SH-SY5Y (cell line): ENCODE measurements around the gene PTPRD.

ENCODE experiments used
- GATA2 ChIP-seq: IDR thresholded peaks from 2 replicates; pipeline ENCODE4 v1.6.1; 2011; ENCODE audit warnings: mild to moderate bottlenecking, low read depth, low read length
- GATA3 ChIP-seq: IDR thresholded peaks from 2 replicates; pipeline ENCODE4 v1.6.1; 2011; ENCODE audit warnings: low read depth, mild to moderate bottlenecking, low read length, moderate library complexity

DNA sequence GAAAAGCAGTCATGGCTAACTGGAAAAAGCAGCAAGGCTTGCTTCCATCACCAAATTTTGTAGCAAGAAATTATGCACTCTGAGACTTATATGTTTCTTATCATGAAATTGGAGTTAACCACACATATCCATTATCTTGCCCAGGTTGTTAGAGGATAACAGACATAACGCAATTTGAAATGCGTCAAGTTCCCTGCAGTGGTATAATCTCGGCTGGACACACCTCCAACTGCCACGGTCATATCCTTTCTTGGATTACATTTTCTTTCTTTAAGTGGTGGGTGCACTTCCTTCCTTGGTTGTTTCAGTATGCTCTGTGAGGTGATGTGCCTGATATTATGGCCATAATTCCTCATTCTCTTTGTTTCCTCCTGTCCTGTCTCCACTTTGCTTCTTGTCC lies 2118.2 kb downstream of the PTPRD start:
- TF ChIP-seq GATA3, result no peak
- TF ChIP-seq GATA2, result no peak
